B cell (primary cell): ENCODE results near the gene REEP5. TPM values are rescaled to one million over a fixed set of nuclear protein-coding genes. Genes with fewer than 3 reads are reported as not detected.
"Not testable (repeated sequence)": the region's sequence is repeated elsewhere in the genome, so short reads cannot be mapped to it uniquely, and the experiment has no call there.

Experiments used
- ATAC-seq: fragments of 200-7000 bp; cut with Tn5 transposase; one replicate; pipeline ENCODE4 v1.10.0; 2021; ENCODE audit warnings: low read depth, mild to moderate bottlenecking, moderate number of reproducible peaks, moderate library complexity
- CTCF ChIA-PET: fragments of 350-600 bp; sonication (Branson Sonifier 250); formaldehyde crosslinking; loops from one replicate; lab custom pipeline; 2021; ENCODE audit warnings: antibody characterized with exemption, inconsistent platforms; lab: Charles Lee
- POLR2A ChIA-PET: fragments of 350-600 bp; sonication (Branson Sonifier 250); formaldehyde crosslinking; loops from one replicate; lab custom pipeline; 2021; ENCODE audit warnings: antibody characterized with exemption; lab: Charles Lee
- DNase-seq: peaks from one replicate; pipeline ENCODE4 v3.0.0; 2013
- H2AFZ ChIP-seq: 2 replicates; pipeline ENCODE4 v1.6.1; 2012; ENCODE audit warnings: mild to moderate bottlenecking, low read depth, low read length; ENCODE audit not compliant: insufficient read depth, poor library complexity, severe bottlenecking
- H3K27ac ChIP-seq, 2 donors: 1 replicate in 1 of 2; 2 replicates in 1 of 2; pipeline ENCODE4 v1.5.1; 2012 to 2013; ENCODE audit warnings: low read length in 2 of 2, mild to moderate bottlenecking in 2 of 2, moderate library complexity in 1 of 2
- H3K27me3 ChIP-seq, 4 experiments: fragments of 200-600 bp in 1 of 4; sonication (generic) in 1 of 4; replicated peaks in 1 of 4; 1 replicate in 2 of 4; 2 replicates in 2 of 4; pipeline versions ENCODE4 v1.6.1 to v1.7.0; 2013 to 2016; ENCODE audit warnings: low read length in 3 of 4, mild to moderate bottlenecking in 2 of 4, mixed read lengths in 1 of 4, moderate library complexity in 1 of 4; ENCODE audit not compliant: insufficient read depth in 4 of 4, control insufficient read depth in 3 of 4; ENCODE audit errors: control extremely low read depth in 1 of 4
- H3K36me3 ChIP-seq, 2 experiments: replicated peaks in 1 of 2; 1 replicate in 1 of 2; 2 replicates in 1 of 2; pipeline versions ENCODE4 v1.6.1 to v1.7.1; 2013; ENCODE audit warnings: low read length in 1 of 2; ENCODE audit not compliant: insufficient read depth in 2 of 2, control insufficient read depth in 1 of 2; ENCODE audit errors: control extremely low read depth in 1 of 2, extremely low read depth in 1 of 2
- H3K4me1 ChIP-seq, 2 donors: fragments of 200-600 bp in 1 of 2; sonication (generic) in 1 of 2; 1 replicate in 1 of 2; 2 replicates in 1 of 2; pipeline versions ENCODE4 v1.5.1 to v1.6.1; 2013 to 2017; ENCODE audit warnings: low read length in 2 of 2; ENCODE audit not compliant: control insufficient read depth in 2 of 2, insufficient read depth in 2 of 2
- H3K4me2 ChIP-seq: replicated peaks from 2 replicates; pipeline ENCODE3; 2012; ENCODE audit warnings: mild to moderate bottlenecking, low read depth, low read length; ENCODE audit not compliant: poor library complexity, severe bottlenecking
- H3K4me3 ChIP-seq, 5 experiments: fragments of 200-600 bp in 1 of 5; sonication (generic) in 1 of 5; 1 replicate in 3 of 5; 2 replicates in 2 of 5; pipeline versions ENCODE4 v1.5.1 to v1.7.0; 2011 to 2016; ENCODE audit warnings: low read length in 4 of 5, mild to moderate bottlenecking in 4 of 5, low read depth in 2 of 5, control low read depth in 1 of 5, moderate library complexity in 1 of 5; ENCODE audit not compliant: insufficient read depth in 1 of 5; ENCODE audit errors: control extremely low read depth in 1 of 5, extremely low read depth in 1 of 5
- H3K79me2 ChIP-seq: fragments of 200-600 bp; sonication (generic); one replicate; pipeline ENCODE4 v1.6.0; 2016; ENCODE audit warnings: low read length; ENCODE audit not compliant: control insufficient read depth, insufficient read depth
- H3K9ac ChIP-seq: fragments of 200-600 bp; sonication (generic); 2 replicates; pipeline ENCODE4 v1.6.1; 2017; ENCODE audit warnings: mild to moderate bottlenecking, low read length, moderate library complexity
- H3K9me3 ChIP-seq, 3 donors: one replicate each; pipeline versions ENCODE4 v1.6.1 to v1.7.1; 2013; ENCODE audit warnings: low read length in 2 of 3; ENCODE audit not compliant: control insufficient read depth in 2 of 3, insufficient read depth in 1 of 3; ENCODE audit errors: control extremely low read depth in 1 of 3
- H4K20me1 ChIP-seq: 2 replicates; pipeline ENCODE4 v1.6.0; 2012; ENCODE audit warnings: mild to moderate bottlenecking, low read length; ENCODE audit not compliant: insufficient read depth, control insufficient read depth, poor library complexity, severe bottlenecking
- H3K27ac Mint-ChIP-seq: one replicate; pipeline ENCODE4 v1.8.0; 2021; ENCODE audit warnings: mixed read lengths
- H3K27me3 Mint-ChIP-seq: one replicate; pipeline ENCODE4 v1.8.0; 2021; ENCODE audit warnings: mixed read lengths
- H3K4me1 Mint-ChIP-seq: one replicate; pipeline ENCODE4 v1.8.0; 2021; ENCODE audit warnings: mixed read lengths
- H3K4me3 Mint-ChIP-seq: one replicate; pipeline ENCODE4 v1.8.0; 2021; ENCODE audit warnings: mixed read lengths
- H3K9me3 Mint-ChIP-seq: one replicate; pipeline ENCODE4 v1.8.0; 2022; ENCODE audit warnings: mixed read lengths; ENCODE audit not compliant: insufficient read depth
- EZH2 ChIP-seq: IDR thresholded peaks from 2 replicates; pipeline ENCODE4 v1.6.1; 2012; ENCODE audit warnings: borderline replicate concordance, low read depth, mild to moderate bottlenecking, moderate library complexity, low read length; ENCODE audit not compliant: insufficient read depth, poor library complexity, severe bottlenecking
- WGBS: methylation state at CpG from one replicate; pipeline ENCODE4 v1.1.5; 2013; ENCODE audit warnings: missing lambda C conversion rate; ENCODE audit not compliant: insufficient coverage; 5-methylcytosine and 5-hydroxymethylcytosine counted together
- intact Hi-C: fragments of 100-400 bp; cut with micrococcal nuclease; formaldehyde crosslinking; loops from one replicate; pipeline ENCODE4 v1.10.0; 2022
- polyA plus RNA-seq: library from polyadenylated mRNA; depleted of rRNA; stranded (reverse); fragments of >200 nt; gene quantifications from 2 replicates; pipeline ENCODE4 v1.2.3, GENCODE V29; 2012
- total RNA-seq, 2 donors: library from RNA; stranded (reverse); fragments of 120-200 nt in 1 of 2; gene quantifications; 1 replicate in 1 of 2; 2 replicates in 1 of 2; pipeline versions ENCODE4 v1.2.3 to v1.2.4, GENCODE V29; 2013 to 2022
- TF ChIP-seq, protein P1 (sequence below): fragments of 200-600 bp; IDR thresholded peaks from one replicate; pipeline ENCODE4 v1.8.0; 2022; ENCODE audit warnings: antibody characterized with exemption, mild to moderate bottlenecking

The REEP5 gene
- total and polyA plus RNA-seq, 2 donors (not counting 1 experiment from before 2014, with no cell fraction given), result 39.2 to 55.9 TPM

DNA sequence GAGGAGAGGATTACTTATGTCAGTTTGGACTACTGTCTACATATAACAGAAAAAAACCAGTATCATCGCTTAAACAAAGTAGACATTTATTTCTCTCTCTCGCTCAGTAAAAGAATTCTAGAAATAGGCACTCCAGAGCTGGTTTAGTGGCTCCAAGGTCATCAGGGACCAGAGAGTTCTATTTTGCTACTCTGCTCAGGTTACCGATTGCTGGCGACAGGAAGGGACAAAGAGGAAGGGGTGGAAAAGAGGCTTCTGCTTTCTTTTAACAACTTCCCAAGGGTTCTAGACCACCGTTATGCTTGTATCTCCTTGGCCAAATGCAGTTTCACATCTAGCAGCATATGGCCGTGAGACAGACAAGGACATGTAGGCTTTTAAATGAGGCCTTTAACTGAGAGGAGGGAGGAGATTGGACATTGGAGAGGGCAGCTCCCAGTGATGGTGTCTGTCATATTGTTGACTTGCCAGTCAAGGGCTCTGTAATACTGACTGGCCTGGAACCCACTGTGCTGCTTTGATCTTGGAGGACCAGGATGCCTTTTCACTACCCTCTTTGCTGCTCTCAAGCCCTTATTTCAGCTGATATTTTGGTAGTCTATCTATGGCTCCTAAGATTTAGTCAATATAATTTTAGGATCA lies 39.0 kb upstream of the REEP5 start:
- H4K20me1 ChIP-seq, result no peaks in the 10 kb centered on the region
- no peaks in the 10 kb centered on the region for H3K9me3 ChIP-seq
- H3K4me2 ChIP-seq, result no peak overlapping the region
- 100% methylated on average over 2 of the region's 6 CpGs for WGBS
- no peak overlapping the region for H2AFZ ChIP-seq
- Mint-ChIP-seq H3K27me3 (no peaks in the 10 kb centered on the region), H3K27ac (no peak overlapping the region), H3K4me1 (peaks cover 20% of the 10 kb centered on the region), H3K4me3 (no peak overlapping the region), H3K9me3 (no peaks in the 10 kb centered on the region)
- H3K9ac ChIP-seq, result no peak overlapping the region
- no peak overlapping the region for H3K4me3 ChIP-seq
- H3K27ac ChIP-seq, result no peak overlapping the region
- no peaks in the 10 kb centered on the region for H3K36me3 ChIP-seq
- no peak for ATAC-seq
- peaks cover 3 to 6% of the 10 kb centered on the region in 2 donors for H3K4me1 ChIP-seq
- DNase-seq, result no peak
- ChIA-PET CTCF (interaction anchor here (1.1 to 6.0 kb wide), 4 partner anchors 26 to 45 kb away, joined by 3 to 65 read pairs (median 5); partner anchors contain the start of gene REEP5), POLR2A (no interaction called here)
- H3K79me2 ChIP-seq, result peaks cover 7% of the 10 kb centered on the region
- no peak for TF ChIP-seq EZH2
- TF ChIP-seq, protein P1, sequence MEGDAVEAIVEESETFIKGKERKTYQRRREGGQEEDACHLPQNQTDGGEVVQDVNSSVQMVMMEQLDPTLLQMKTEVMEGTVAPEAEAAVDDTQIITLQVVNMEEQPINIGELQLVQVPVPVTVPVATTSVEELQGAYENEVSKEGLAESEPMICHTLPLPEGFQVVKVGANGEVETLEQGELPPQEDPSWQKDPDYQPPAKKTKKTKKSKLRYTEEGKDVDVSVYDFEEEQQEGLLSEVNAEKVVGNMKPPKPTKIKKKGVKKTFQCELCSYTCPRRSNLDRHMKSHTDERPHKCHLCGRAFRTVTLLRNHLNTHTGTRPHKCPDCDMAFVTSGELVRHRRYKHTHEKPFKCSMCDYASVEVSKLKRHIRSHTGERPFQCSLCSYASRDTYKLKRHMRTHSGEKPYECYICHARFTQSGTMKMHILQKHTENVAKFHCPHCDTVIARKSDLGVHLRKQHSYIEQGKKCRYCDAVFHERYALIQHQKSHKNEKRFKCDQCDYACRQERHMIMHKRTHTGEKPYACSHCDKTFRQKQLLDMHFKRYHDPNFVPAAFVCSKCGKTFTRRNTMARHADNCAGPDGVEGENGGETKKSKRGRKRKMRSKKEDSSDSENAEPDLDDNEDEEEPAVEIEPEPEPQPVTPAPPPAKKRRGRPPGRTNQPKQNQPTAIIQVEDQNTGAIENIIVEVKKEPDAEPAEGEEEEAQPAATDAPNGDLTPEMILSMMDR, result no peak
- intact Hi-C loops, result loop anchor here (5.0 kb wide), 2 partner anchors 54 to 114 kb away; no protein-coding TSS in a partner anchor
- no peaks in the 10 kb centered on the region for H3K27me3 ChIP-seq

GRCh38 chr5:112960315-112960714 lies 38.3 kb upstream of the REEP5 start:
- TF ChIP-seq, protein P1, result no peak
- no peak for TF ChIP-seq EZH2
- no peak overlapping the region for H2AFZ ChIP-seq
- no peak for ATAC-seq
- peaks cover 3 to 6% of the 10 kb centered on the region in 2 donors for H3K4me1 ChIP-seq
- ChIA-PET CTCF (interaction anchor here (1.2 to 6.0 kb wide), 3 partner anchors 35 to 44 kb away, joined by 5 to 65 read pairs (median 5); partner anchors contain the start of gene REEP5), POLR2A (no interaction called here)
- H3K4me1 Mint-ChIP-seq, result peaks cover 20% of the 10 kb centered on the region
- H3K9me3 Mint-ChIP-seq, result no peaks in the 10 kb centered on the region
- no peak for DNase-seq
- intact Hi-C loops, result loop anchor here (5.0 kb wide), 2 partner anchors 53 to 113 kb away; no protein-coding TSS in a partner anchor
- no peak overlapping the region for H3K9ac ChIP-seq
- H3K4me2 ChIP-seq, result no peak overlapping the region
- H4K20me1 ChIP-seq, result no peaks in the 10 kb centered on the region
- H3K36me3 ChIP-seq, result no peaks in the 10 kb centered on the region
- no peak overlapping the region for H3K27ac ChIP-seq
- peaks cover 7% of the 10 kb centered on the region for H3K79me2 ChIP-seq
- H3K27me3 Mint-ChIP-seq, result no peaks in the 10 kb centered on the region
- H3K27me3 ChIP-seq, result no peaks in the 10 kb centered on the region
- H3K4me3 Mint-ChIP-seq, result no peak overlapping the region
- no peak overlapping the region for H3K4me3 ChIP-seq
- no CpG with 5 or more reads among the region's 1 CpG for WGBS
- H3K9me3 ChIP-seq, result no peaks in the 10 kb centered on the region
- H3K27ac Mint-ChIP-seq, result no peak overlapping the region

- H3K36me3 ChIP-seq, H3K27ac ChIP-seq, H3K27me3 ChIP-seq, H3K27ac Mint-ChIP-seq, DNase-seq, H3K79me2 ChIP-seq, H3K9me3 Mint-ChIP-seq, H3K4me3 Mint-ChIP-seq, H2AFZ ChIP-seq, H3K4me1 ChIP-seq, POLR2A ChIA-PET, H3K4me3 ChIP-seq, H4K20me1 ChIP-seq, H3K9me3 ChIP-seq, H3K9ac ChIP-seq, ATAC-seq, H3K4me2 ChIP-seq, H3K27me3 Mint-ChIP-seq: not testable (repeated sequence)
- intact Hi-C loops, result loop anchor here (5.0 kb wide), 2 partner anchors 53 to 113 kb away; no protein-coding TSS in a partner anchor
- CTCF ChIA-PET, result interaction anchor here (0.7 to 6.0 kb wide), 2 partner anchors 10 to 38 kb away, joined by 3 to 65 read pairs; partner anchors contain the start of gene REEP5
- WGBS, result 100% methylated on average over 8 of the region's 8 CpGs
- H3K4me1 Mint-ChIP-seq, result peaks cover 20% of the 10 kb centered on the region
Measured at GRCh38 chr5:112959872-112960271, 37.8 kb upstream of the REEP5 start.
